NCI-H524 treated with DMSO at 0.1 percent for 48 hours (cell line): ENCODE measurements around the gene GALNT18.
A peak's percentile ranks its signal among the peaks of the same experiment; 100 is the strongest.

Experiments used
- DNase-seq: peaks from one replicate; lab custom pipeline; 2025; lab: John Stamatoyannopoulos, UW

GALNT18 gene

GRCh38 chr11:11496879-11497278, 124.9 kb downstream of the GALNT18 start:
- no peak for DNase-seq

- no peak for DNase-seq
Observed at GRCh38 chr11:11494348-11494747, 127.5 kb downstream of the GALNT18 start.

GRCh38 chr11:11493698-11494097, 128.1 kb downstream of the GALNT18 start:
- DNase-seq = no peak

GRCh38 chr11:11491589-11491988, 130.2 kb downstream of the GALNT18 start:
- DNase-seq = no peak

GRCh38 chr11:11491014-11491413, 130.8 kb downstream of the GALNT18 start:
- no peak for DNase-seq

- DNase-seq = no peak
Observed at GRCh38 chr11:11486423-11486822, 135.4 kb downstream of the GALNT18 start.

GRCh38 chr11:11486002-11486401, 135.8 kb downstream of the GALNT18 start:
- no peak for DNase-seq

GRCh38 chr11:11483627-11484026, 138.2 kb downstream of the GALNT18 start:
- DNase-seq = no peak

GRCh38 chr11:11482730-11483129, 139.1 kb downstream of the GALNT18 start:
- DNase-seq = no peak

- no peak for DNase-seq
Observed at GRCh38 chr11:11481371-11481770, 140.4 kb downstream of the GALNT18 start.

- DNase-seq = no peak
Observed at GRCh38 chr11:11480971-11481370, 140.8 kb downstream of the GALNT18 start.

GRCh38 chr11:11478687-11479086, 143.1 kb downstream of the GALNT18 start:
- DNase-seq = no peak

- no peak for DNase-seq
Observed at GRCh38 chr11:11477695-11478420, 143.9 kb downstream of the GALNT18 start.

- no peak for DNase-seq
Observed at GRCh38 chr11:11476971-11477645, 144.7 kb downstream of the GALNT18 start.

GRCh38 chr11:11476499-11476898, 145.3 kb downstream of the GALNT18 start:
- no peak for DNase-seq

GRCh38 chr11:11472106-11472505, 149.7 kb downstream of the GALNT18 start:
- DNase-seq = no peak

GRCh38 chr11:11471201-11471600, 150.6 kb downstream of the GALNT18 start:
- DNase-seq = no peak

- DNase-seq = no peak
Observed at GRCh38 chr11:11468954-11469353, 152.9 kb downstream of the GALNT18 start.

GRCh38 chr11:11467312-11467711, 154.5 kb downstream of the GALNT18 start:
- no peak for DNase-seq

GRCh38 chr11:11464555-11464954, 157.2 kb downstream of the GALNT18 start:
- DNase-seq = no peak

- peak; percentile 17 for DNase-seq
Observed at GRCh38 chr11:11463405-11463804, 158.4 kb downstream of the GALNT18 start.

- DNase-seq = no peak
Observed at GRCh38 chr11:11461473-11461872, 160.3 kb downstream of the GALNT18 start.

- DNase-seq = no peak
Observed at GRCh38 chr11:11459578-11459977, 162.2 kb downstream of the GALNT18 start.

GRCh38 chr11:11458485-11458884, 163.3 kb downstream of the GALNT18 start:
- no peak for DNase-seq
